22Rv1 (cell line): Measurements from ENCODE around the gene PTBP3.

Source experiments
- H3K27ac ChIP-seq: fragments of 450-650 bp; 2 replicates; pipeline ENCODE4 v1.5.1; 2017
- ZFX ChIP-seq: fragments of 450-650 bp; IDR thresholded peaks from 2 replicates; pipeline ENCODE4 v1.6.1; 2017; ENCODE audit warnings: antibody characterized with exemption, borderline replicate concordance
- TF ChIP-seq, protein P1 (sequence below): fragments of 450-650 bp; IDR thresholded peaks from 2 replicates; pipeline ENCODE4 v1.5.1; 2017; ENCODE audit warnings: mild to moderate bottlenecking

The PTBP3 gene

DNA sequence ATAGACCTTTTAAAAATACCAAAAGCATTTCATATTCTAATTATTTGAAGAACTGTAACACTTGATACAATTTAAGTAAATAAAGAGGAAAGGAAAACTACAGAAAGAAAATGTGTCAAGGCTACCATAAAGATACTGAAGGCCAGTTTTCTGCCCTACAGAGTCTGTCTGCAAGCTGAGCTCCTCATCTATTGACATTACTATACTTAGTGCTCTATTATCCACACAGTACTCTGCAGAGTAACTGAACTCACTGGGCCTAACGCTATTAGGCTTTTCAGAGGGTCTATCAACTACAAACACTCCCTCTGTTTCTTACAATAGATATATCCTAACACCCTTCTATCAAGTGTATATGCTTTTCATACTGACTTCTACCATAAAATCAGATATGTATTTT lies 101.2 kb downstream of the PTBP3 start:
- TF ChIP-seq ZFX = no peak
- TF ChIP-seq, protein P1, sequence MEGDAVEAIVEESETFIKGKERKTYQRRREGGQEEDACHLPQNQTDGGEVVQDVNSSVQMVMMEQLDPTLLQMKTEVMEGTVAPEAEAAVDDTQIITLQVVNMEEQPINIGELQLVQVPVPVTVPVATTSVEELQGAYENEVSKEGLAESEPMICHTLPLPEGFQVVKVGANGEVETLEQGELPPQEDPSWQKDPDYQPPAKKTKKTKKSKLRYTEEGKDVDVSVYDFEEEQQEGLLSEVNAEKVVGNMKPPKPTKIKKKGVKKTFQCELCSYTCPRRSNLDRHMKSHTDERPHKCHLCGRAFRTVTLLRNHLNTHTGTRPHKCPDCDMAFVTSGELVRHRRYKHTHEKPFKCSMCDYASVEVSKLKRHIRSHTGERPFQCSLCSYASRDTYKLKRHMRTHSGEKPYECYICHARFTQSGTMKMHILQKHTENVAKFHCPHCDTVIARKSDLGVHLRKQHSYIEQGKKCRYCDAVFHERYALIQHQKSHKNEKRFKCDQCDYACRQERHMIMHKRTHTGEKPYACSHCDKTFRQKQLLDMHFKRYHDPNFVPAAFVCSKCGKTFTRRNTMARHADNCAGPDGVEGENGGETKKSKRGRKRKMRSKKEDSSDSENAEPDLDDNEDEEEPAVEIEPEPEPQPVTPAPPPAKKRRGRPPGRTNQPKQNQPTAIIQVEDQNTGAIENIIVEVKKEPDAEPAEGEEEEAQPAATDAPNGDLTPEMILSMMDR = no peak
- no peak overlapping the region for H3K27ac ChIP-seq

GRCh38 chr9:112226091-112226490 lies 107.3 kb downstream of the PTBP3 start:
- TF ChIP-seq ZFX = no peak
- TF ChIP-seq, protein P1 = no peak
- no peak overlapping the region for H3K27ac ChIP-seq

DNA sequence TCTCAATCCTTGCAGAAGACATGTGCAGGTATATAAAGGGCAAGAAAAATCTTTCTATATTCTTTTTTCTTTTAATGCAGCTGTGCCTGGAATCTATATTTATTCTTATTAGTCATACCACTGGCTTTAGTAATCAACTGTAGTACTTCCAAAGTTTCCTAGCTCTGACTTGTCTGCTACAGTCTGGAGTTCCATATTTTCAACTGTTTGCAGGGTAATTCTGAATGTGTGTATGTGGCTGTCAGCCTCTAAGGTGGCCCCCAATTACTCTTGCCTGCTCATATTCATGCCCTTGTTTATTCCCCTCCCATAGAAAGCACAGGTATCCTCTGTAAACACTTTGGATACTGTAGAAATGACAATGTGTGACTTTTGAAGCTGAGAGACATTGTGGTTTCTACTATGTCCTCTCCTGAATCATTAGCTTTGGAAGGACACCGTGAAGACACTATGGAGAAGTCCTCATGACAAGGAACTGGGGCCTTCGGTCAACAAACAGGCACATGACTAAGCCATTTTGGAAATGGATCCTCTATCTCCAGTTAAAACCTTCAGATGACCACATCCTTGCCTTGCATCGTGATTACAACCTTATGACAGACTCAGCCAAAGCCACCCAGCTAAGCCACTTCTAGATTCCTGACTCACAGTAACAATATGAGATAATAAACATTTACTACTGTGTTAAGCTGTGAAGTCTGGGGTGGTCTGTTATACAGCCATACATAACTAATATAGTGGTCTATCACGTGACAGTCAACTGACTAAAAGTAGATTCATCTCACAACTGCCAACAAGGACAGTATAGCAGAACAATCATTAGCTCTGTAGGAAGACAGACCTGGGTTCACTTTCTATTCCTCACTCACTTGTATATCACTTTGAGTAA lies 108.8 kb downstream of the PTBP3 start:
- TF ChIP-seq, protein P1 = no peak
- no peak for TF ChIP-seq ZFX
- no peak overlapping the region for H3K27ac ChIP-seq

DNA sequence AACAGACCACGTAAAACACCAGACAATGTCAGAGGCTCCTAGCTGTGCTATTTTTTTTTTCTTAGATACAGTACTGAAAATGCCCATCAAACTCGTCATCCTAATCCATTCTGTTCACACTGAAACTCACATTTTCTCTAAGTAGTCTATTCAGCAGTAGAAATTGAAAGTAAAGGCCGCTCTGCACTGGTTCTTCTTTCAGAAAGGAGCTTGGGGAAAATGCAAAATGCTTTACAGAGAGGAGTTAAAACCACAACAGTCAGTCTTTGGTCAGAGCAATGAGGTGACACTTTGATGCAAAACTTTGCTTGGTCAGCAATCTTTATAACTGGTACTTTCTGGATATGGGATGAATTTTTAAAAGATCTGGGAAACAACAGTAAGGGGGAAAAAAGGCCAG lies 114.5 kb downstream of the PTBP3 start:
- TF ChIP-seq, protein P1 = no peak
- TF ChIP-seq ZFX = no peak
- H3K27ac ChIP-seq = no peak overlapping the region

DNA sequence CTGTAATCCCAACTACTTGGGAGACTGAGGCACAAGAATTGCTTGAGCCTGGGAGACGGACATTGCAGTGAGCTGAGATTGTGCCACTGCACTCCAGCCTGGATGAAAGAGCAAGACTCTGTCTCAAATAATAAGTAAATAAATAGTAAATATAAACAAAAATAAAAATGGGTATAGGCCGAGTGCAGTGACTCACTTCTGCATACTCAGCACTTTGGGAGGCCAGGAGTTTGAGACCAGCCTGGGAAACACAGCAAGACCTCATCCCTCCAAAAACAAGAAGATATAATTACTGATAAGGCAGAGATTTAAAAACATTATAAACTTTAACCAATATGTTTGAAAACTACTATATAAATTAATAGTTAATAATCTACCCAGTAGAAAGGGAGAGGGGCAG lies 120.5 kb downstream of the PTBP3 start:
- no peak for TF ChIP-seq ZFX
- TF ChIP-seq, protein P1 = no peak
- no peak overlapping the region for H3K27ac ChIP-seq

- TF ChIP-seq, protein P1 = no peak
- TF ChIP-seq ZFX = no peak
- no peak overlapping the region for H3K27ac ChIP-seq
These were observed 126.0 kb downstream of the PTBP3 start for GRCh38 chr9:112207451-112207850.

DNA sequence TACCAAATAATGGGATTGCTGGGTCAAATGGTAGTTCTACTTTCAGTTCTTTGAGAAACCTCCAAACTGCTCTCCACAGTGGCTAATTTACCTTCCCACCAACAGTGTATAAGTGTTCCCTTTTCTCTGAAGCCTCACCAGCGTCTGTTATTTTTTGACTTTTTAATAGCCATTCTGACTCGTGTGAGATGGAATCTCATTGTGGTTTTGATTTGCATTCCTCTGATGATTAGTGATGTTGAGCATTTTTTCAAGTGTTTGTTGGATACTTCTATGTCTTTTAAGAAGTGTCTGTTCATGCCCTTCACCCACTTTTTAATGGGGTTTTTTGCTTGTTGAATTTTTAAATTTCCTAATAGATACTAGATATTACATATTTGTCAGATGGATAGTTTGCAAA lies 129.9 kb downstream of the PTBP3 start:
- TF ChIP-seq, protein P1 = no peak
- no peak for TF ChIP-seq ZFX
- H3K27ac ChIP-seq = no peak overlapping the region
